Sigmoid colon (tissue), 7 donors: ENCODE results near the gene CDK9. TPM values are rescaled to one million over a fixed set of nuclear protein-coding genes. Genes with fewer than 3 reads are reported as not detected.

Source experiments
- DNase-seq: peaks from one replicate; pipeline ENCODE4 v3.0.0-alpha.2; 2019
- H3K27ac ChIP-seq, 4 donors: fragments of 200-600 bp; sonication (generic); one replicate each; pipeline ENCODE4 v1.5.1; 2016 to 2019; ENCODE audit warnings: mild to moderate bottlenecking in 1 of 4
- H3K27me3 ChIP-seq, 3 donors: fragments of 200-600 bp; sonication (generic); one replicate each; pipeline ENCODE4 v1.5.1; 2019; ENCODE audit warnings: mild to moderate bottlenecking in 1 of 3
- H3K36me3 ChIP-seq, 4 donors: fragments of 200-600 bp; sonication (generic); one replicate each; pipeline ENCODE4 v1.5.1; 2016 to 2019
- H3K4me1 ChIP-seq, 4 donors: fragments of 200-600 bp; sonication (generic); one replicate each; pipeline ENCODE4 v1.5.1; 2017 to 2019
- H3K4me3 ChIP-seq, 4 donors: fragments of 200-600 bp; sonication (generic); one replicate each; pipeline ENCODE4 v1.5.1; 2017 to 2019; ENCODE audit warnings: mild to moderate bottlenecking in 2 of 4, moderate library complexity in 1 of 4
- H3K9me3 ChIP-seq, 4 donors: fragments of 200-600 bp in 3 of 4; sonication (generic) in 3 of 4; one replicate each; pipeline versions ENCODE4 v1.5.1 to v1.6.1; 2013 to 2019
- CTCF ChIP-seq, 4 experiments: fragments of 450-650 bp in 3 of 4; fragments of 200-600 bp in 1 of 4; IDR thresholded peaks; one replicate each; pipeline ENCODE4 v1.5.1; 2016 to 2019; ENCODE audit warnings: antibody characterized with exemption in 4 of 4, mild to moderate bottlenecking in 3 of 4, moderate library complexity in 2 of 4
- EP300 ChIP-seq, 4 donors: sonication (generic); formaldehyde crosslinking; IDR thresholded peaks; one replicate each; pipeline ENCODE4 v1.6.1; 2017; ENCODE audit warnings: antibody characterized with exemption in 4 of 4
- POLR2A ChIP-seq, 2 donors: fragments of 450-650 bp; IDR thresholded peaks; one replicate each; pipeline ENCODE4 v1.6.1; 2016; ENCODE audit warnings: antibody characterized with exemption in 2 of 2, mild to moderate bottlenecking in 2 of 2, moderate library complexity in 2 of 2
- POLR2AphosphoS5 ChIP-seq, 4 donors: sonication (generic); formaldehyde crosslinking; IDR thresholded peaks; one replicate each; pipeline ENCODE4 v1.6.1; 2017; ENCODE audit warnings: antibody characterized with exemption in 4 of 4
- WGBS, 2 donors: extraction: QIAGEN DNeasy Blood & Tissue Kit; methylation state at CpG; one replicate each; pipeline ENCODE4 v1.1.7; 2013; 5-methylcytosine and 5-hydroxymethylcytosine counted together
- intact Hi-C: fragments of 100-400 bp; cut with DNase I; formaldehyde crosslinking; loops from one replicate; pipeline ENCODE4 v1.15.1; 2023
- polyA plus RNA-seq, 3 donors: library from polyadenylated mRNA; stranded (reverse); fragments of 200-250 nt; gene quantifications; one replicate each; pipeline ENCODE4 v1.2.3, GENCODE V29; 2013
- total RNA-seq, 4 donors: library from RNA; depleted of rRNA; stranded (reverse); fragments of >200 nt; gene quantifications; one replicate each; pipeline ENCODE4 v1.1.0, GENCODE V29; 2016
- donor health status: healthy with polysubstance abuse.
- donor health status: Bipolar disorder and iron deficiency.
- donor health status: healthy.

CDK9 gene
- total and polyA plus RNA-seq, 7 donors, result 28.9 to 77.2 (median 47.2) TPM

GRCh38 chr9:127815512-127816361, 29.9 kb downstream of the CDK9 start:
- intact Hi-C loops, result no loop called here
- no peaks in the 10 kb centered on the region for H3K4me1 ChIP-seq
- peaks cover 22 to 79% (median 42%) of the 10 kb centered on the region in 4 donors for H3K36me3 ChIP-seq
- H3K4me3 ChIP-seq, result no peak overlapping the region
- TF ChIP-seq POLR2A (IDR thresholded peaks at IDR 0.05), result no peak
- no peak for TF ChIP-seq EP300 (IDR thresholded peaks at IDR 0.05)
- no peak overlapping the region for H3K27ac ChIP-seq
- no peaks in the 10 kb centered on the region for H3K27me3 ChIP-seq
- 90 to 92% methylated on average over 33 of the region's 33 CpGs for WGBS, 2 donors
- DNase-seq, result no peak
- H3K9me3 ChIP-seq, result no peaks in the 10 kb centered on the region

- H3K36me3 ChIP-seq, result peaks cover 22 to 75% (median 42%) of the 10 kb centered on the region in 4 donors
- no peaks in the 10 kb centered on the region for H3K4me1 ChIP-seq
Measured at GRCh38 chr9:127816362-127816725, 30.5 kb downstream of the CDK9 start.

GRCh38 chr9:127816728-127817127, 30.9 kb downstream of the CDK9 start:
- Histone ChIP-seq H3K36me3 (peaks cover 22 to 72% (median 42%) of the 10 kb centered on the region in 4 donors), H3K4me3 (no peak overlapping the region), H3K9me3 (no peaks in the 10 kb centered on the region), H3K27me3 (no peaks in the 10 kb centered on the region), H3K4me1 (no peaks in the 10 kb centered on the region), H3K27ac (no peak overlapping the region)
- TF ChIP-seq POLR2A (IDR thresholded peaks at IDR 0.05) (no peak), POLR2AphosphoS5 (IDR thresholded peaks at IDR 0.05) (no peak), EP300 (IDR thresholded peaks at IDR 0.05) (no peak), CTCF (IDR thresholded peaks at IDR 0.05) (no peak)
- intact Hi-C loops, result no loop called here
- 90 to 92% methylated on average over 8 of the region's 8 CpGs for WGBS, 2 donors
- no peak for DNase-seq

More at GRCh38 chr9:127816362-127816725, 30.5 kb downstream of the CDK9 start:
- no peak for DNase-seq
- H3K9me3 ChIP-seq, result no peaks in the 10 kb centered on the region
- 77 to 83% methylated on average over 3 of the region's 3 CpGs for WGBS, 2 donors
- intact Hi-C loops, result no loop called here
- H3K27ac ChIP-seq, result no peak overlapping the region
- no peak for TF ChIP-seq POLR2AphosphoS5 (IDR thresholded peaks at IDR 0.05)
- no peak for TF ChIP-seq CTCF (IDR thresholded peaks at IDR 0.05)
- TF ChIP-seq POLR2A (IDR thresholded peaks at IDR 0.05), result no peak
- no peak for TF ChIP-seq EP300 (IDR thresholded peaks at IDR 0.05)
- no peaks in the 10 kb centered on the region for H3K27me3 ChIP-seq
- H3K4me3 ChIP-seq, result no peak overlapping the region

- intact Hi-C loops, result no loop called here
- no peak overlapping the region for H3K27ac ChIP-seq
- no peak overlapping the region for H3K4me3 ChIP-seq
- no peak for DNase-seq
- 82 to 85% methylated on average over 17 of the region's 17 CpGs for WGBS, 2 donors
- H3K27me3 ChIP-seq, result no peaks in the 10 kb centered on the region
- H3K36me3 ChIP-seq, result peaks cover 15 to 59% (median 34%) of the 10 kb centered on the region in 4 donors
- no peaks in the 10 kb centered on the region for H3K4me1 ChIP-seq
- TF ChIP-seq CTCF (IDR thresholded peaks at IDR 0.05) (no peak), EP300 (IDR thresholded peaks at IDR 0.05) (no peak), POLR2AphosphoS5 (IDR thresholded peaks at IDR 0.05) (no peak), POLR2A (IDR thresholded peaks at IDR 0.05) (no peak)
- H3K9me3 ChIP-seq, result no peaks in the 10 kb centered on the region
Measured at GRCh38 chr9:127817881-127818434, 32.1 kb downstream of the CDK9 start.

- intact Hi-C loops, result no loop called here
- H3K36me3 ChIP-seq, result peaks cover 9 to 53% (median 28%) of the 10 kb centered on the region in 4 donors
- TF ChIP-seq CTCF (IDR thresholded peaks at IDR 0.05), result no peak
- TF ChIP-seq POLR2A (IDR thresholded peaks at IDR 0.05), result no peak
- no peak for TF ChIP-seq POLR2AphosphoS5 (IDR thresholded peaks at IDR 0.05)
- no peak for TF ChIP-seq EP300 (IDR thresholded peaks at IDR 0.05)
Measured at GRCh38 chr9:127818574-127818973, 32.7 kb downstream of the CDK9 start.

More at GRCh38 chr9:127818574-127818973, 32.7 kb downstream of the CDK9 start:
- Histone ChIP-seq H3K9me3 (no peaks in the 10 kb centered on the region), H3K27me3 (no peaks in the 10 kb centered on the region), H3K4me3 (no peak overlapping the region), H3K27ac (no peak overlapping the region), H3K4me1 (no peaks in the 10 kb centered on the region)
- 92 to 94% methylated on average over 11 of the region's 11 CpGs for WGBS, 2 donors
- no peak for DNase-seq
